HepG2 (cell line): ENCODE data around the gene CCDC74A. TPM values are rescaled to one million over a fixed set of nuclear protein-coding genes. Genes with fewer than 3 reads are reported as not detected.

Source experiments
- CBX5 ChIP-seq: sonication (generic); formaldehyde crosslinking; IDR thresholded peaks from 2 replicates; pipeline ENCODE4 v1.4.0; 2020; ENCODE audit warnings: missing genetic modification reagents, borderline replicate concordance
- E2F5 ChIP-seq: sonication (generic); formaldehyde crosslinking; conservative IDR thresholded peaks from 2 replicates; pipeline ENCODE4 v1.4.0; 2020; ENCODE audit warnings: missing genetic modification reagents
- FOXK1 ChIP-seq: sonication (generic); formaldehyde crosslinking; IDR thresholded peaks from 2 replicates; pipeline ENCODE4 v1.4.0; 2020; ENCODE audit warnings: low read depth, missing genetic modification reagents, borderline replicate concordance
- HIVEP1 ChIP-seq: sonication (generic); formaldehyde crosslinking; IDR thresholded peaks from 2 replicates; pipeline ENCODE4 v1.4.0; 2020; ENCODE audit warnings: mild to moderate bottlenecking, missing genetic modification reagents
- HOXD1 ChIP-seq: sonication (generic); formaldehyde crosslinking; IDR thresholded peaks from 2 replicates; pipeline ENCODE4 v1.5.0; 2020; ENCODE audit warnings: missing genetic modification reagents
- KDM6A ChIP-seq: IDR thresholded peaks from 2 replicates; pipeline ENCODE4 v1.6.1; 2016; ENCODE audit warnings: low read depth
- NRL ChIP-seq: sonication (generic); formaldehyde crosslinking; IDR thresholded peaks from 2 replicates; pipeline ENCODE4 v1.5.0; 2020; ENCODE audit warnings: missing genetic modification reagents, mild to moderate bottlenecking, moderate library complexity, borderline replicate concordance
- PAXIP1 ChIP-seq: sonication (generic); formaldehyde crosslinking; conservative IDR thresholded peaks from 2 replicates; pipeline ENCODE4 v1.4.0; 2020; ENCODE audit warnings: mild to moderate bottlenecking, missing genetic modification reagents, moderate library complexity
- PHF8 ChIP-seq: sonication (generic); formaldehyde crosslinking; IDR thresholded peaks from 2 replicates; pipeline ENCODE4 v1.5.0; 2020; ENCODE audit warnings: missing genetic modification reagents
- SMARCC2 ChIP-seq: fragments of 450-650 bp; IDR thresholded peaks from 2 replicates; pipeline ENCODE4 v1.6.1; 2017; ENCODE audit warnings: antibody characterized with exemption, mild to moderate bottlenecking
- TCF7 ChIP-seq: sonication (generic); IDR thresholded peaks from 2 replicates; pipeline ENCODE4 v1.6.1; 2016; ENCODE audit warnings: antibody characterized with exemption, low read depth
- TEAD3 ChIP-seq: optimal IDR thresholded peaks from 2 replicates; pipeline ENCODE3; 2016; ENCODE audit warnings: borderline replicate concordance
- THAP11 ChIP-seq: IDR thresholded peaks from 2 replicates; pipeline ENCODE4 v1.6.1; 2016; ENCODE audit warnings: missing biosample characterization, missing genetic modification reagents
- ZHX1 ChIP-seq: sonication (generic); formaldehyde crosslinking; IDR thresholded peaks from 2 replicates; pipeline ENCODE4 v1.8.1; 2022; ENCODE audit warnings: low read depth, mild to moderate bottlenecking, missing genetic modification reagents
- ZMYM4 ChIP-seq: sonication (generic); formaldehyde crosslinking; IDR thresholded peaks from 2 replicates; pipeline ENCODE4 v1.8.1; 2023; ENCODE audit warnings: mild to moderate bottlenecking, missing genetic modification reagents
- ZNF260 ChIP-seq: sonication (generic); formaldehyde crosslinking; IDR thresholded peaks from 2 replicates; pipeline ENCODE4 v1.4.0; 2020; ENCODE audit warnings: missing genetic modification reagents, low read depth, mild to moderate bottlenecking, borderline replicate concordance
- ZNF337 ChIP-seq: sonication (generic); formaldehyde crosslinking; IDR thresholded peaks from 2 replicates; pipeline ENCODE4 v1.5.1; 2020; ENCODE audit warnings: missing genetic modification reagents, low read depth, mild to moderate bottlenecking, borderline replicate concordance
- ZNF570 ChIP-seq: sonication (generic); formaldehyde crosslinking; IDR thresholded peaks from 2 replicates; pipeline ENCODE4 v1.4.0; 2020; ENCODE audit warnings: mild to moderate bottlenecking, missing genetic modification reagents, borderline replicate concordance
- ZNF597 ChIP-seq: sonication (generic); formaldehyde crosslinking; IDR thresholded peaks from 2 replicates; pipeline ENCODE4 v1.5.0; 2020; ENCODE audit warnings: missing genetic modification reagents
- ZNF703 ChIP-seq: sonication (generic); formaldehyde crosslinking; IDR thresholded peaks from 2 replicates; pipeline ENCODE4 v1.5.1; 2020; ENCODE audit warnings: missing genetic modification reagents, mild to moderate bottlenecking, moderate library complexity, borderline replicate concordance
- ZNF788 ChIP-seq: sonication (generic); formaldehyde crosslinking; IDR thresholded peaks from 2 replicates; pipeline ENCODE4 v1.5.0; 2020; ENCODE audit warnings: mild to moderate bottlenecking, missing genetic modification reagents, borderline replicate concordance
- ZNF879 ChIP-seq: sonication (generic); formaldehyde crosslinking; IDR thresholded peaks from 2 replicates; pipeline ENCODE4 v1.8.1; 2023; ENCODE audit warnings: missing genetic modification reagents
- polyA plus RNA-seq, 8 experiments: library from polyadenylated mRNA; depleted of rRNA in 3 of 8; stranded (reverse) in 7 of 8; unstranded in 1 of 8; fragments of >200 nt; fragmentation: Illumina TruSeq in 4 of 8; extraction: Trizol in 4 of 8; gene quantifications; 2 replicates each; pipeline versions ENCODE4 v1.2.1 to v1.2.3, GENCODE V29; 2011 to 2016; ENCODE audit warnings: low read depth in 4 of 8, missing spikeins in 1 of 8, mixed read lengths in 1 of 8; ENCODE audit not compliant: insufficient read depth in 1 of 8
- total RNA-seq, 5 experiments: library from RNA; depleted of rRNA; stranded (reverse); fragments of >200 nt; fragmentation: Illumina TruSeq; extraction: Trizol; gene quantifications; 2 replicates each; pipeline ENCODE4 v1.2.3, GENCODE V29; 2016; ENCODE audit warnings: low read depth in 1 of 5

Gene CCDC74A
- total and polyA plus RNA-seq, 2 of the 13 experiments (the other 11 are each of a cell fraction or from before 2014, with no cell fraction given): 0.15 to 0.17 TPM

- peak; percentile 82; the same call in 1 of the 2 replicates for TF ChIP-seq NRL (CRISPR knock-in tag)
- TF ChIP-seq ZNF788 (CRISPR knock-in tag): peak; percentile 86; the same call in 1 of the 2 replicates
- peak; percentile 58; the same call in 1 of the 2 replicates for TF ChIP-seq ZNF703 (CRISPR knock-in tag)
- peak; percentile 53; the same call in 1 of the 2 replicates for TF ChIP-seq PAXIP1 (CRISPR knock-in tag)
- TF ChIP-seq ZNF570 (CRISPR knock-in tag): no peak
- TF ChIP-seq ZNF597 (CRISPR knock-in tag): no peak
- TF ChIP-seq ZMYM4 (CRISPR knock-in tag): peak; percentile 83
- peak; percentile 36 for TF ChIP-seq TEAD3 (CRISPR knock-in tag)
- peak; percentile 85 for TF ChIP-seq PHF8
- TF ChIP-seq HOXD1 (CRISPR knock-in tag): peak; percentile 74
- TF ChIP-seq ZNF337 (CRISPR knock-in tag): no peak
- peak; percentile 79; the same call in 1 of the 2 replicates for TF ChIP-seq ZNF879 (CRISPR knock-in tag)
- no peak for TF ChIP-seq KDM6A (CRISPR knock-in tag)
- peak; percentile 86 for TF ChIP-seq THAP11 (CRISPR knock-in tag)
- no peak for TF ChIP-seq SMARCC2
- TF ChIP-seq TCF7: no peak; the same call in 1 of the 2 replicates
- TF ChIP-seq E2F5 (CRISPR knock-in tag): peak; percentile 96
- TF ChIP-seq HIVEP1 (CRISPR knock-in tag): peak; percentile 81
- TF ChIP-seq FOXK1: peak; percentile 66; the same call in 1 of the 2 replicates
- no peak for TF ChIP-seq ZNF260 (CRISPR knock-in tag)
- peak; percentile 56; the same call in 1 of the 2 replicates for TF ChIP-seq CBX5 (CRISPR knock-in tag)
- peak; percentile 92 for TF ChIP-seq ZHX1 (CRISPR knock-in tag)
Observed at GRCh38 chr2:131492418-131493198, 35.1 kb upstream of the CCDC74A start (continued).
